ENCODE data around the gene COL15A1. TPM values are rescaled to one million over a fixed set of nuclear protein-coding genes. Genes with fewer than 3 reads are reported as not detected.

COL15A1 gene
- total RNA-seq, 4 donors from 2014 or later = 4.0 to 7.8 (median 6.8) TPM

DNA sequence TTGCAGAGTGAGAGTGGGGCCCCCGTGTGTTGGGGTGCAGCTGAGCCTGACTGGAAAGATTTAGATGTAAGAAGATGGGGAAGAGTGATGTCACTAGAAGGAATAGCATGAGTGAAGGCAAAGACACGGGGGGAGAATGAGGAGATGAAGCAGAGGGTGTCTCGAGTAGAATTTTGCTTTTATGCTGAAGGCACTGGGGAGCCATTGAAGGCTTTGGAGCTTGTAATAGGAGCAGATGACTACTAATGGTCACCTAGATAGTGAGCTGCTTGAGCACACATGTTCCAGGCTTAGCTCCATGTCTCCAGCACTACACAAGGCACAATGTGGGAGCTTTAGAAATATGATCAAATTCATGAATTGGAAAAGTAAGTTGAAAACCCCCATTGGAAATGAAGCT, 32.1 kb downstream of the COL15A1 start:
- H3K9me3 ChIP-seq = no peaks in the 10 kb centered on the region
- TF ChIP-seq, protein P1, sequence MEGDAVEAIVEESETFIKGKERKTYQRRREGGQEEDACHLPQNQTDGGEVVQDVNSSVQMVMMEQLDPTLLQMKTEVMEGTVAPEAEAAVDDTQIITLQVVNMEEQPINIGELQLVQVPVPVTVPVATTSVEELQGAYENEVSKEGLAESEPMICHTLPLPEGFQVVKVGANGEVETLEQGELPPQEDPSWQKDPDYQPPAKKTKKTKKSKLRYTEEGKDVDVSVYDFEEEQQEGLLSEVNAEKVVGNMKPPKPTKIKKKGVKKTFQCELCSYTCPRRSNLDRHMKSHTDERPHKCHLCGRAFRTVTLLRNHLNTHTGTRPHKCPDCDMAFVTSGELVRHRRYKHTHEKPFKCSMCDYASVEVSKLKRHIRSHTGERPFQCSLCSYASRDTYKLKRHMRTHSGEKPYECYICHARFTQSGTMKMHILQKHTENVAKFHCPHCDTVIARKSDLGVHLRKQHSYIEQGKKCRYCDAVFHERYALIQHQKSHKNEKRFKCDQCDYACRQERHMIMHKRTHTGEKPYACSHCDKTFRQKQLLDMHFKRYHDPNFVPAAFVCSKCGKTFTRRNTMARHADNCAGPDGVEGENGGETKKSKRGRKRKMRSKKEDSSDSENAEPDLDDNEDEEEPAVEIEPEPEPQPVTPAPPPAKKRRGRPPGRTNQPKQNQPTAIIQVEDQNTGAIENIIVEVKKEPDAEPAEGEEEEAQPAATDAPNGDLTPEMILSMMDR (IDR thresholded peaks at IDR 0.05 in 4 of 5, conservative IDR thresholded peaks at IDR 0.05 in 1 of 5) = no peak
- no peak for TF ChIP-seq POLR2A (IDR thresholded peaks at IDR 0.05)
- H3K4me1 ChIP-seq = peaks cover 22 to 30% of the 10 kb centered on the region in 2 donors
- H3K27me3 ChIP-seq = peaks cover 0 to 3% (median 0%) of the 10 kb centered on the region in 3 donors
- no peak for ATAC-seq
- in situ Hi-C loops (cut with MboI; ENCODE audit: low sequenced_read_pairs in 4 of 4) = loop anchor here in 1 of 4 donors (25.0 kb wide), 1 partner anchor 161 kb away; no protein-coding TSS in a partner anchor
- peak overlapping the region; percentile 39 to 74 (median 70) for H3K27ac ChIP-seq
- intact Hi-C loops (cut with DNase I; ENCODE audit: low total_unique reads) = loop anchor here (1.0 kb wide), 2 partner anchors 21 to 164 kb away; no protein-coding TSS in a partner anchor
- no peak overlapping the region for H3K4me3 ChIP-seq
- H3K36me3 ChIP-seq = no peaks in the 10 kb centered on the region
- DNase-seq = no peak

DNA sequence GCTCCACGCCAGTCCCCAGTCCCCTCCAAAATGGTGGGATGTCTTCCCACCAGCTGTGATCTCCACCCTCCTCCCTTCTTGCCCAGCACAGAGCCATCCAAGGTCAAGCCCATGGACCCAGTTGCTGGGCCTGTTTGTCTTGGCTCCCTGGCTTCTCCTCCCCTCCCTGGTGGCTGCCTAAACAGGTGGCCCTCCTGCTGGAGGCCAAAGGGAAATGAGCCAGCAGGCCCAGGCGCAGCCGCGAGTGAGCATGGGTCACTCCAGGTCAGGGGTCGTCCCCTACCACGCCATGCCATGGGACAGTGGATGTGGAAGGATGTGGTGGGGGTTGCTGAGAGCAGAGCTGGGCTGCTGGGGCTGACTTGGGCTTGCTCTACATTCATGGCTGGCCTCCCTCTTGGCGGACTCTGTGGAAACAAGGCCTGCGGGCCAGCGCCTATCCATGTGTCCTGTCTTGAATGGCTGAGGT, 33.6 kb downstream of the COL15A1 start:
- H3K4me1 ChIP-seq = peaks cover 21 to 22% of the 10 kb centered on the region in 2 donors
- H3K27ac ChIP-seq = peak overlapping the region; percentile 58 to 74 (median 69)
- intact Hi-C loops (cut with DNase I; ENCODE audit: low total_unique reads) (no loop called here), in situ Hi-C loops (cut with MboI; ENCODE audit: low sequenced_read_pairs in 4 of 4) (loop anchor here in 1 of 4 donors (25.0 kb wide), 1 partner anchor 160 kb away; no protein-coding TSS in a partner anchor)
- H3K9me3 ChIP-seq = no peaks in the 10 kb centered on the region
- no peak overlapping the region for H3K4me3 ChIP-seq
- TF ChIP-seq, protein P1 (IDR thresholded peaks at IDR 0.05 in 4 of 5, conservative IDR thresholded peaks at IDR 0.05 in 1 of 5) = no peak
- TF ChIP-seq POLR2A (IDR thresholded peaks at IDR 0.05) = no peak
- H3K27me3 ChIP-seq = peaks cover 0 to 3% (median 0%) of the 10 kb centered on the region in 3 donors
- ATAC-seq (peak in 1 of 2 donors; percentile 13), DNase-seq (no peak)
- no peaks in the 10 kb centered on the region for H3K36me3 ChIP-seq

DNA sequence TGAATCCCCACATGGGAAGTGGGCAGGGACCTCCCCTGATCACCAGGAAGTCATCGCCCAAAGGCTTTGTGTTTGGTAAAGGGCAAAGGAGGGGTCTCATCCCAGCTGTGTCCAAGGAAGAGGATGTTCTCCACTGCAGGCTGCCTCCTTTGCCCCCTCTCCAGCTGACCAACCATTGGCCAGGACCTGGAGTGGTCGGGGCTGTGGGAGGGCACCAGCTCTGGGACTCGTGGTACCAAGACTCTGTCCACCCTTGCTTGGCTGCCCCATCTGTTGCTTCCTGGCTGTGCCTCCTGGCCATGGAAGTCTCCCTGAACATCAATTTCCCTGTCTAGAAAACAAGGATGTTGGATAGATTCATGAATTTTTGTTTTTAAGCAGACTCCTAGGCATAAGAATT, 34.1 kb downstream of the COL15A1 start:
- H3K27ac ChIP-seq = peak overlapping the region; percentile 58 to 74 (median 69)
- no peak overlapping the region for H3K4me3 ChIP-seq
- DNase-seq (no peak), ATAC-seq (no peak)
- H3K4me1 ChIP-seq = peaks cover 21 to 22% of the 10 kb centered on the region in 2 donors
- no peaks in the 10 kb centered on the region for H3K36me3 ChIP-seq
- in situ Hi-C loops (cut with MboI; ENCODE audit: low sequenced_read_pairs in 4 of 4) = loop anchor here in 1 of 4 donors (25.0 kb wide), 1 partner anchor 159 kb away; no protein-coding TSS in a partner anchor
- intact Hi-C loops (cut with DNase I; ENCODE audit: low total_unique reads) = no loop called here
- H3K9me3 ChIP-seq = no peaks in the 10 kb centered on the region
- TF ChIP-seq, protein P1 (IDR thresholded peaks at IDR 0.05 in 4 of 5, conservative IDR thresholded peaks at IDR 0.05 in 1 of 5) = no peak
- TF ChIP-seq POLR2A (IDR thresholded peaks at IDR 0.05) = no peak
- H3K27me3 ChIP-seq = no peaks in the 10 kb centered on the region

DNA sequence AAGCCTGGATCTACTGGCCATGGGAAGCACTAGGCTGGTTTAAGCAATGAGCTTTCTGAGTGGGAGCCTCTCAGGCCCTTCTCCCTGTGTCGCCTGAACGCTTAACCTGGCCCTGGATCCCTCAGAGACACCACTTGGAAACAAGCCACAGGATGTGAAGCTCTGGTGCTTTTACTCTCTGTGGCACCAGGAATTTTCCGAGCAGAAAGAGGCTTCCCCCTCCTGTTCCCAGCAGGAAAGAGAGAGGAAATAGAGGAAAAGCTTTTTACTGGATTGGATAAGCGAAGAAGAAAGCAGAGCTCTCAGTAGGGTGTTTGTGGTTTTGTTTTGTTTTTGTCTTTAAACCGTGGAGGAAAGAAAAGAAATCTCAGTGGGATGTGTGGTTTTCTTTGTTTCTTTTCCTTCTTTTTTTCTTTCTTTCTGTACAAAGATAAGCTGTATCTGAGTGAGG, 34.5 kb downstream of the COL15A1 start:
- no peaks in the 10 kb centered on the region for H3K36me3 ChIP-seq
- H3K27ac ChIP-seq = peak overlapping the region; percentile 58 to 74 (median 69)
- intact Hi-C loops (cut with DNase I; ENCODE audit: low total_unique reads) = no loop called here
- ATAC-seq = peak; percentile 22 to 28
- TF ChIP-seq, protein P1 (IDR thresholded peaks at IDR 0.05 in 4 of 5, conservative IDR thresholded peaks at IDR 0.05 in 1 of 5) = no peak
- TF ChIP-seq POLR2A (IDR thresholded peaks at IDR 0.05) = no peak
- no peak for DNase-seq
- in situ Hi-C loops (cut with MboI; ENCODE audit: low sequenced_read_pairs in 4 of 4) = loop anchor here in 1 of 4 donors (25.0 kb wide), 1 partner anchor 159 kb away; no protein-coding TSS in a partner anchor
- peaks cover 21 to 22% of the 10 kb centered on the region in 2 donors for H3K4me1 ChIP-seq
- H3K27me3 ChIP-seq = no peaks in the 10 kb centered on the region
- H3K4me3 ChIP-seq = no peak overlapping the region
- H3K9me3 ChIP-seq = no peaks in the 10 kb centered on the region

Measured in gastrocnemius medialis (tissue), 4 donors.